ENCODE data around the gene AMFR.

The AMFR gene

DNA sequence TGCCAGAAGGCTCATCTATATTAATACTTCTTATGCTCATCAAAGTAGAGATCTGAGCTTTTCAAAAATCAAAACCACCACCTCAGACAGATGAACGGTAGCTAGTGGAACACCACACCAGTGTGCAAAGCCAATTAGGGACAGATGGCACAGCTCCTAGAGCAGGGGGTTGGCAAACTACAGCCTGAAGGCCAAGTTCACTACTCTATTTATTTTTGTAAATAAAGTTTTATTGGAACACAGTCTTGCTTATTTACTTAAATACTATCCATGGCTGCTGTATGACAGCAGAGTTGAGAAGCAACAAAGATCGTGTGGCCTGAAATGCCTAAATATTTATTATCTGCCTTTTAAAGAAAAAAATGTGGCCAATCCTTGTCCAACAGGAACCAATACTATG lies 56.8 kb downstream of the AMFR start:
- no peak for DNase-seq
- intact Hi-C loops (cut with DNase I), result no loop called here

DNA sequence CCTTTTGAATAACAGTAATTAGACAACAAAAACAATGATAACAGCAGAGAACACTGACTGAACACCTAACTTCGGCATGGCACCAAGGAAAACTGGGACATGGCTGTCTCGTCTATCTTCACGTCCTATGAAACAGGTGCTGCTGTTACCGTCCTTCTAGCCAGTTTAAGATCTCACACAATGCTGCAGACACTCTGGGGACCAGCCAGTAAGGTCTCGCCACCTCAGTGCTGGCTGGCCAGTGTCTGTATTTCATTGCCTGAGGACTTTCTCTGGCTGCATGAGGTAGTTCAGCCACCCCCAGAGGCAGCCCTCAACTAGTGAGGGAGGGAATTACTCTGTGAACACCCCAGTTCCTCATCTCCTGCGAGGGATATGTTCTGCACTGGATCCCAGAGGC lies 57.6 kb downstream of the AMFR start:
- intact Hi-C loops (cut with DNase I), result no loop called here
- DNase-seq, result peak in 1 of 42 donors; percentile 2

- intact Hi-C loops (cut with DNase I), result no loop called here
- DNase-seq, result peak in 1 of 42 donors; percentile 12
Measured at GRCh38 chr16:56366945-56367344, 58.4 kb downstream of the AMFR start.

DNA sequence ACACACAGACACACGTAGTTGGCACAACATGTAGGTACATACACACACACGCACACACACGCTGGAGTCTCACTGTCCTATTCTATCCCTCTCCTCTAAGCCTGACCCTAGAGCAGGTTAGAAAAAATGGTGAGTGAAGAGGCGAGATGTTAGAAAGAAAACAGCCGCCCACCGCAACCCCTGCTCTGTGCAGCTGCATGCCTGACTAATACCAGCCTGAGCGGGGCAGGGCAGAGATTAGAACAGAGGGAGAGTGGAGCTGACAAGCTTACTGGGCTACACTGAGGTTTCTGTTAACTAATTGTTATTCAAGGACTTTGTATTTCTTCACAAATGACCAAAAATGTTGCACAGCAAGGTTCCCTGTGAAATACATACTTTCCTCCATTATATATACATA lies 59.8 kb downstream of the AMFR start:
- intact Hi-C loops (cut with DNase I), result no loop called here
- peak in 27 of 42 donors; percentile 43 to 85 (median 61) for DNase-seq

DNA sequence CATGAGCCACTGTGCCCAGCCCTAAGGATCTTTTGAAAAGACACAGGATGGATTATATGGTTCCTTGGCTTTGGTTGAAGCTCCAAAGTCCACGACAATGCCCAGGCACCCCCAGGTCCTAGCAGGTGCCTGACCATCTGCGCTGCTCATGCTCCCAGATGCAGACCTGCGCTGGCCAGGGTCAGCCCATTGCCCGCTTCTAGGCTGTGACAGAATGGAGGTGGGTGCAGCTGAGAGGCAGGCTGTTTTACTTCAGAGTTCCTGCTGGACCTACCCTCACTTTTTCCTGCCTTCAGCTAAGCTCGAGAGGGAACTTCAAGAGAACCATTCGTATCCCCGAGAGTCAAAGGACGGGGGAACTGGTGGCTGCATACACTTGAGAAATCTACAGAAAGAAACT lies 60.5 kb downstream of the AMFR start:
- intact Hi-C loops (cut with DNase I), result no loop called here

DNA sequence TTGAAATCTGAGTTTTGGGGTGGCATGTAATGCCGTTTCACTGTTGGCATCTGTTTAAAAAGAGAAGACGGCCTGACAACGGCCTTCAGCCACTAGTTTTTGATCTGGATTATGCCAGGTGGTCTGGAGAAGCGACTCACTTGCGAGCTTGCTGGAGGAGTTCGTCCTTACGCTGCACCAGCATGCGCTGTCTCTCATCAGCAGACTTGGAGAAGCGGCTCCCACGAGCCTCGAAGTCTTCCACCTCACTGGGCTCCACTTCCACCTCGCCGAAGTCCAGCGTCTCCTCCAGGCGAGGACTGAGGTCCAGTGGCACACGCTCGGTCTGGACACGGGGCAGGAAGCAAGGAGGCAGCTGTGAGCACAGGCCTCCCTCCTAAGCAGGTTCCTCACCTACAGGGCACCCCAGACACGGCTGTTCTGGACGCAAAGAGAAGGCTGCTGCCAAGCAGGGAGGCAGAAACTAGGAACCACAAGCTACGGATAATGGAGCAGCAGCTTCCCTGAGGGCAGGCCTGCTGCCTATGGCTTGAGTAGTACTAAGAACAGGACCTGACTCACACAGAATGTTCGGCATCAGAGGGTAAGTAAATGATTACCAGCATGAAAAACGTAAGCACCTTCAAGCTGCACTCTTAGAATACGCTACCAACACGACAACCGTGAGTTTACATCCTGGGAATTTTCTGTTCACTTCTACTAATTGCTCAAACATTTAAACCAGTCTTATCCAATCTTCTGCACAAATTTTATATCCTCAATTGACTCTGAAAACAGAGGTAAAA lies 61.4 kb downstream of the AMFR start:
- DNase-seq, result peak in 2 of 42 donors; percentile 7 to 40
- intact Hi-C loops (cut with DNase I), result no loop called here

More for the DNA sequence above, 60.5 kb downstream of the AMFR start:
- DNase-seq, result peak in 1 of 42 donors; percentile 27

GRCh38 chr16:56363181-56363716 lies 62.1 kb downstream of the AMFR start:
- peak in 2 of 42 donors; percentile 14 to 39 for DNase-seq
- intact Hi-C loops (cut with DNase I), result no loop called here

DNA sequence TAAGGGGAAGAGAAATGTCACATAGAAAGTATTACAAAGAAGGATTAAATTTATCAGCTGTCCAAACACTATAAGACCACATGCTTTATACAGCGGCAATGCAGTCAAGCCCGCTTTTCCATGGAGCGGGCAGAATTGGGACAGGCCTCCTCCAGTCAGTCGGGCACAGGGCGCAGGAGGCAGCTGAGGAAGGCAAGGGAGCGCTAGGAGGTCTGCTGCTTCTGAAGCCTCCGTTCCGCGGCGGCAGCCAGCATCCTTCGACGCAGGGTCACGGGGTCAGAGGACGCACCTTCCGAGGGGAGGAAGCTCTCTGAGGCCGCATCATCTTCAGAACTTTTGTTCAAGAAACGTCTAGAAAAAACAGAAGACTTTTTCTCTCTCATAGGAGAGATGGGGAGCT lies 62.6 kb downstream of the AMFR start:
- peak in 3 of 42 donors; percentile 14 to 43 (median 26) for DNase-seq
- intact Hi-C loops (cut with DNase I), result no loop called here

DNA sequence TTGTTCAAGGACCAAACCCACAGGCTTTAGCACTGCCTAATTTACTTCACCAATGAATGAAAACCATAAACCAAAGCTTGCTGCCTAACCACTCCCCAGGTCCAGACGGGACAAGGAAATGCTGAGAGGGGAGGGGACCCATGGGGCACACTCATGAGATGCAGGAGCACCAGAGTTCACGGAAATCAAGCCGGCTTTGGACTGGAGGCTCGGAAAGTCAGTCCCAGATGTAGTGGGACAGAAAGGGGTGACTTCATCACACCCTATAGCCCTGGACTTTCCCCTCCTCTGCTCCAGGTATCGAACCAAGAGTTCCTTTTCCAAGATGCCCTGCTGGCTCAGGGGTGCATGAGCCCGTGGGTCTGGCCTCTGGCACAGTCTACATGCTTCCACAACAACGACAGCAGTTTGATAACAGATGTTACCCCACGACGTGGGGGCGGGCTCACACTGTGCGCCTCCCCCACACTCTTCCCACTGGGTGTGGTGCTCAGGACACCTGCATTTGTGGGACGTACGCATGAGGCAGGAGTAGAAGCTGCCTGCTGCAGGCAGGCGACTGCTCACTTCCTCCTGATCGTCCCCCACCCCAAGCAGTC lies 63.2 kb downstream of the AMFR start:
- peak in 6 of 42 donors; percentile 15 to 55 (median 44) for DNase-seq
- intact Hi-C loops (cut with DNase I), result no loop called here

DNA sequence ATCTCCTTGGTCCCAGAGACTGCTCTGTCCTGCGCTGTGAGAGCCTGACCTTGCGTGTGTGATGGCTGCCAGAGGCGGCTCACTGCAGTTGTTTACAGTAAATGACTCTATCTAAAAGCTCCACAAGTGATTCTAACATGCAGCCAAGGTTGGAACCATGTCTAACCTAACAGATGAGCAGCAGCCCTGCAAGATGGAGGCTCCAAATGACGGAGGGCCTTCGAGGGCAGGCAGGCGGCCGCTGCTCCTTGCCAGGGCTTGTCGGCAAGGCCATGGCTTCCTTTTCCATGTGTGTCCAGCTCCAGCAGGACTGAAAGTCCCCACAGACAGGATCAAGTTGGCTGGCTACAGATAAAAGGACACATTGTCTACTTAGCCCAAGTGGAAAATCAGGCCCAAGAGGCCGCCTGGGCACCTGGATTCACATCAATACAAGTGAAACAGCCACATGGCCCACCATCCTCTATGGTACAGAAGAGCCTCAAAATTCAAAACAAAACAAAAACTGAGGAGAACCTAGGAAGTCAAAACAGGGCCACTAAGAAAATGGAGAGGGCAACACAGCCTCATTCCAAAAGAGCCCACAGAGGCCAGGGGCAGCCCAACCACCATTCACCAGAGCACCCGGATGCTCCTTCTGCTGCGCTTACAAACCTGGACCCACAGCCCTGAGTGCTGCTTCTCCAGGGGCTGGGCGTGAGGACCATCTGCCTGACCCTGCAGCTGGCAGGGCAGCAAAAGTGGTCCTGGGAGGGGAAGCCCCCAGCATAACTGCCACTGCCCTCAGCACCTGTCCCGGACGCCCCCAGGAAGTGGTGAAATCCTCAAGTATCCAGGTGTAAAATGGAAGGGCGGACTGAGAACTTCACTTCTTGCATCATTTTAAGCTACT lies 65.0 kb downstream of the AMFR start:
- intact Hi-C loops (cut with DNase I), result no loop called here
- DNase-seq, result peak in 8 of 42 donors; percentile 1 to 45 (median 34)

- peak in 15 of 42 donors; percentile 1 to 55 (median 28) for DNase-seq
- intact Hi-C loops (cut with DNase I), result no loop called here
Measured at GRCh38 chr16:56357765-56358322, 67.5 kb downstream of the AMFR start.

DNA sequence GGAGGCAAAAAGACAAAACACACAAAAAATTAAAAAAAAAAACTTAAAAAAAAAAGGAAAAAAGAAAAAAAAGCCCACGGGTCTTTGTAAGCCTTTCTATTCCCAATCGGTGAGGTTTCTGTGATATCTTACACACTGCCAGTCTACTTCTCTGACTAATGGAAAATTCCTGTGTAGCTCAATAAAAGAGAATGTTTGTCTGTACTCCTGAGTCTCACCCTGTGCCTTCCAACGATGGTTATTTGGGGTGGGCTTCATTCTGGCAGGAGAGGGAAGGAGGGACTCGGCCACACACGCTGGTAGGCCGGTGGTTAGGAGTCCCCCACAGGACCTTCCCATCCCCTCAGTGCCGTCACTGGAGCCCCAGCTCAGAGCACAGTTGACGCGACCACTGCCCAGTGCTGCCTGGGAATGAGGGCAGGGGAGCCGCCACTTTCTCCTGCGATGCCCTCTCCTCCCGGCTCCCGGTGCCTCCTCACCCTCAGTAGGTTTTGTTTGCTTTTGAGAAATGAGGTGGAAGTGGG lies 68.0 kb downstream of the AMFR start:
- intact Hi-C loops (cut with DNase I), result no loop called here
- peak in 14 of 42 donors; percentile 0 to 52 (median 22) for DNase-seq

DNA sequence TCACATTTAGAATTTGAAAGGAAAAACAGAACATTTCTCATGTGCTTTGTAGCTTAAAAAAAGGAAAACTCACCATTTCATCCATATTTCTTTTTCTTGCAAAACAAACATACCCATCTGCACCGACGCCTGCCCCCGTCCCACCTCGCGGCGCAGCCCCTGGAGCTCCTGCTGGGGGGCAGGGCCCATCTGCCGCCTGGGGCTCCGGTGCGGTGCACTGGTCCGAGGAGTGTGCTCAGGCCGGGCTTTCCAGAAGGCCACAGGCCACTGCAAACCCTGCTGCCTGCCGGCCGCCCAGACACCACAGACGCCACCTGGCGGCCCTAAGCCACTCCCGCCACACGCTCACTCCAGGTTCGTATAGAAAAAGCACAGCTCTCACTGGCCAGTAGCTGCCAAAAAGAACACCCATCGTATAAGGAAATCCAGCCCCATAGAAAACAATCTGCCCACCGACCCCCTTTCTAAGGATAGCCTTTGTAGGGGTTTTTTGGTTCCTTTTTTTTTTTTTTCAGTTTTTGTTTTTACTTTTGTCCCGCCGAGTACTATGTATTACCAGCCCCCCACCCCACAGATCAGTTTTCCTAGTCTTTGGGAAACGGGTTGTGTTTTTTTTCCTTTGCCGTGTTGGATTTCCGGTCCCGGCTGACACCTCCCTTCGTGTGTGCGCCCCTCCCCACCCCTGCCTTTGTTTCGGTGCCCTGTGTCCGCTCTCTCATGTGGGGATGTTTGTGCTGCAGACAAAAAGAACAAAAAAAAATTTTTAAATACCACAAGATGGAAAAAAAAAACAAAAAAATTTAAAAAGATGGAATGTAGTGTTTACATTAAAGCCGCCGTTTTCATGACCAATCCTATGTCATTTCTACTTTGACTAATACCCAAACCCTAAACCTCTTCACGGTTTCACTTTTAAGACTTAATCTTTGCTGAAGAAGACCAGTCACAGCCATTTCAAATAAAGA lies 68.8 kb downstream of the AMFR start:
- intact Hi-C loops (cut with DNase I), result no loop called here
- DNase-seq, result peak; percentile 53 to 89 (median 78)

DNA sequence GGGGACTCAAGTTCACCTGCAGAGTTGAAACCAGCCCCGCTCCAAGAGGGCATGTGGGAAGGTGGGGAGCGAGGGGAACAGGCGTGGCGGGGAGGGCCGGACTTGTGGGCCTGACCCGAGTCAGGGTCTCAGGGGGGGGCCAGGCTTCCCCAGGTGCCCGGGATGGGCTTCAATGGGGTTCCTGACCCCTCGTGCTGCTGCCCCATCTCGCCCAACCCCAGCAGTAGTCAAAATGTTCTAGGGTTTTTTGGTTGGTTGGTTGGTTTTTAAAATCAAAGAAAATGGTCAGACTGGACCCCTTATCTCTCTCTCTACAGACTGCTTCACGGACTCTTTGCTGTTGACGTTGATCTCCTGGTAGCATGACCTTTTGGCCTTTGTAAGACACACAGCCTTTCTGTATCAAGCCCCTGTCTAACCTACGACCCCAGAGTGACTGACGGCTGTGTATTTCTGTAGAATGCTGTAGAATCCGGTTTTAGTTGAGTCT lies 69.5 kb downstream of the AMFR start:
- DNase-seq, result peak in 20 of 42 donors; percentile 0 to 46 (median 14)
- intact Hi-C loops (cut with DNase I), result no loop called here

GRCh38 chr16:56355221-56355620 lies 70.1 kb downstream of the AMFR start:
- peak in 20 of 42 donors; percentile 1 to 42 (median 12) for DNase-seq
- intact Hi-C loops (cut with DNase I), result no loop called here

DNA sequence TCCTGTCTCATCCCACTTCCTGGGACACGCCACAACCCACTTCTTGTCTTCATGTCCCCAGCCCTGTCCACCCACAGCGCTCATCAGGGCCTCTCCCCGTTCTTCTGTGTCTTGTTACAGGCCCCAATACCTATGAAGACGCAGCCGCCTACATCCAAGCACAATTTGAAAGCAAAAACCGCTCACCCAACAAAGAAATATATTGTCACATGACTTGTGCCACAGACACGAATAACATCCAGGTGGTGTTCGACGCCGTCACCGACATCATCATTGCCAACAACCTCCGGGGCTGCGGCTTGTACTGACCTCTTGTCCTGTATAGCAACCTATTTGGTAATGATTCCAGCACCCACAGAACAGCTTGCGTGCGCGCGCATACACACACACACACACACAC lies 70.6 kb downstream of the AMFR start:
- DNase-seq, result peak in 24 of 42 donors; percentile 2 to 49 (median 21)
- intact Hi-C loops (cut with DNase I), result no loop called here

- intact Hi-C loops (cut with DNase I), result no loop called here
- DNase-seq, result peak in 18 of 42 donors; percentile 1 to 43 (median 10)
Measured at GRCh38 chr16:56354016-56354415, 71.3 kb downstream of the AMFR start.
